Stomach (tissue), 4 donors: ENCODE measurements around the gene NRXN2.

ENCODE experiments used
- CTCF ChIP-seq, 7 experiments: fragments of 450-650 bp in 4 of 7; fragments of 200-600 bp in 3 of 7; sonication (generic) in 3 of 7; IDR thresholded peaks; one replicate each; pipeline ENCODE4 v1.5.1; 2016 to 2019; ENCODE audit warnings: antibody characterized with exemption in 7 of 7, control low read depth in 2 of 7, mild to moderate bottlenecking in 1 of 7
- EP300 ChIP-seq: sonication (generic); formaldehyde crosslinking; IDR thresholded peaks from one replicate; pipeline ENCODE4 v1.6.1; 2017; ENCODE audit warnings: antibody characterized with exemption
- POLR2A ChIP-seq, 4 donors: fragments of 450-650 bp; IDR thresholded peaks; one replicate each; pipeline ENCODE4 v1.6.1; 2016; ENCODE audit warnings: antibody characterized with exemption in 4 of 4, control low read depth in 2 of 4, mild to moderate bottlenecking in 1 of 4, moderate library complexity in 1 of 4
- POLR2AphosphoS5 ChIP-seq, 3 donors: sonication (generic); formaldehyde crosslinking; IDR thresholded peaks; one replicate each; pipeline ENCODE4 v1.6.1; 2016; ENCODE audit warnings: antibody characterized with exemption in 3 of 3

- TF ChIP-seq CTCF (IDR thresholded peaks at IDR 0.05) (no peak), POLR2A (IDR thresholded peaks at IDR 0.05) (no peak), POLR2AphosphoS5 (IDR thresholded peaks at IDR 0.05) (no peak), EP300 (no peak)
Measured at GRCh38 chr11:64614917-64615316, 108.1 kb downstream of the NRXN2 start.
